Activated T-cell treated with anti-CD3 and anti-CD28 coated beads, Interleukin-2, amount 50 U/mL, for 4 hours (primary cell): ENCODE measurements around the gene PRAMEF4. TPM values are rescaled to one million over a fixed set of nuclear protein-coding genes. Genes with fewer than 3 reads are reported as not detected.

Source experiments
- total RNA-seq, 3 donors: library from RNA; stranded (reverse); gene quantifications; one replicate each; pipeline ENCODE4 v1.2.1, GENCODE V29; 2021

PRAMEF4 gene
- total RNA-seq, 3 donors from 2014 or later, result not detected

Other genes with a start within 250 kb of the PRAMEF4 start
- not detected for gene AADACL4, start 242.1 kb downstream of the PRAMEF4 start, total RNA-seq
- not detected for gene AADACL3, start 170.1 kb downstream of the PRAMEF4 start, total RNA-seq
- gene CFAP107, start 140.0 kb downstream of the PRAMEF4 start, total RNA-seq, result not detected
- gene PRAMEF12, start 112.5 kb downstream of the PRAMEF4 start, total RNA-seq, result not detected
- gene PRAMEF1, start 94.8 kb downstream of the PRAMEF4 start, total RNA-seq, result not detected
- gene PRAMEF11, start 54.8 kb downstream of the PRAMEF4 start, total RNA-seq, result not detected
- not detected for gene HNRNPCL1, start 37.5 kb downstream of the PRAMEF4 start, total RNA-seq
- not detected for gene PRAMEF2, start 29.1 kb downstream of the PRAMEF4 start, total RNA-seq
- not detected for gene PRAMEF10, start 12.1 kb upstream of the PRAMEF4 start, total RNA-seq
- not detected for gene PRAMEF7, start 30.4 kb upstream of the PRAMEF4 start, total RNA-seq
- not detected for gene PRAMEF6, start 61.4 kb upstream of the PRAMEF4 start, total RNA-seq
- not detected for gene PRAMEF27, start 170.4 kb upstream of the PRAMEF4 start, total RNA-seq
- not detected for gene HNRNPCL3, start 174.6 kb upstream of the PRAMEF4 start, total RNA-seq
- gene PRAMEF25, start 184.6 kb upstream of the PRAMEF4 start, total RNA-seq, result not detected
- not detected for gene HNRNPCL2, start 230.7 kb upstream of the PRAMEF4 start, total RNA-seq